GM12878 (cell line): Measurements from ENCODE around the gene CAMK2A. TPM values are rescaled to one million over a fixed set of nuclear protein-coding genes. Genes with fewer than 3 reads are reported as not detected.

ENCODE experiments used
- ATAC-seq: fragments of 200-7000 bp; cut with Tn5 transposase; 3 replicates; pipeline ENCODE4 v1.9.1; 2020; ENCODE audit warnings: mild to moderate bottlenecking, moderate library complexity
- BruUV-seq: library from RNA; stranded (reverse); fragments of 400-500 nt; replicated peaks from 2 replicates; lab custom pipeline; 2021; lab: Mats Ljungman, UMichigan
- CTCF ChIA-PET: fragments of 300-600 bp; sonication (Branson Sonifier 250); formaldehyde crosslinking; extraction: SDS; loops from one replicate; lab custom pipeline; 2021; ENCODE audit warnings: inconsistent platforms; lab: Yijun Ruan, JAX
- POLR2A ChIA-PET: fragments of 350-600 bp; formaldehyde crosslinking; extraction: SDS; loops from one replicate; lab custom pipeline; 2021; ENCODE audit warnings: inconsistent platforms; lab: Charles Lee
- RAD21 ChIA-PET: fragments of 300-600 bp; sonication (Branson Sonifier 250); formaldehyde crosslinking; loops from one replicate; lab custom pipeline; 2023; ENCODE audit warnings: antibody characterized with exemption; ENCODE audit not compliant: unreplicated experiment; lab: Charles Lee
- SMC1A ChIA-PET: fragments of 300-600 bp; sonication (Branson Sonifier 250); formaldehyde crosslinking; loops from one replicate; lab custom pipeline; 2023; ENCODE audit not compliant: unreplicated experiment, uncharacterized antibody; lab: Charles Lee
- DNase-seq: peaks from one replicate; pipeline ENCODE4 v3.0.0-alpha.2; 2011; ENCODE audit warnings: low read depth, low spot score
- FAIRE-seq: peaks from 3 replicates; lab custom pipeline; 2011; peaks lifted over from hg19 to GRCh38; lab: Jason Lieb, UNC
- H2AFZ ChIP-seq: 2 replicates; pipeline ENCODE4 v1.6.0; 2011; ENCODE audit warnings: low read depth, low read length, control low read depth; ENCODE audit not compliant: control insufficient read depth
- H3K27ac ChIP-seq: 2 replicates; pipeline ENCODE4 v1.5.1; 2011; ENCODE audit warnings: control low read depth; ENCODE audit not compliant: control insufficient read depth, insufficient read depth
- H3K27me3 ChIP-seq, 2 experiments: replicated peaks in 1 of 2; 2 replicates each; pipeline versions ENCODE4 v1.6.0 to v1.6.1; 2011; ENCODE audit warnings: low read length in 1 of 2; ENCODE audit not compliant: control insufficient read depth in 2 of 2, insufficient read depth in 2 of 2
- H3K36me3 ChIP-seq, 2 experiments: 2 replicates each; pipeline ENCODE4 v1.5.1; 2011; ENCODE audit warnings: low read length in 1 of 2; ENCODE audit not compliant: control insufficient read depth in 2 of 2, insufficient read depth in 2 of 2
- H3K4me1 ChIP-seq: 2 replicates; pipeline ENCODE4 v1.6.1; 2011; ENCODE audit warnings: mild to moderate bottlenecking, low read length, moderate library complexity, mixed read lengths; ENCODE audit not compliant: control insufficient read depth, insufficient read depth
- H3K4me2 ChIP-seq: 2 replicates; pipeline ENCODE4 v1.6.0; 2011; ENCODE audit warnings: control low read depth; ENCODE audit not compliant: control insufficient read depth, insufficient read depth
- H3K4me3 ChIP-seq: fragments of 200-600 bp; sonication (generic); 2 replicates; pipeline ENCODE4 v1.5.1; 2016
- H3K79me2 ChIP-seq: 2 replicates; pipeline ENCODE4 v1.6.0; 2011; ENCODE audit warnings: low read length; ENCODE audit not compliant: control insufficient read depth, insufficient read depth
- H3K9ac ChIP-seq: 2 replicates; pipeline ENCODE4 v1.8.0; 2011; ENCODE audit warnings: low read length, control low read depth, mixed read lengths; ENCODE audit not compliant: control insufficient read depth, insufficient read depth
- H3K9me3 ChIP-seq: replicated peaks from 3 replicates; pipeline ENCODE4 v1.5.1; 2011; ENCODE audit warnings: mild to moderate bottlenecking, low read length; ENCODE audit not compliant: control insufficient read depth, insufficient read depth
- H4K20me1 ChIP-seq: 2 replicates; pipeline ENCODE4 v1.6.0; 2011; ENCODE audit not compliant: control insufficient read depth, insufficient read depth
- CBX5 ChIP-seq: sonication (generic); IDR thresholded peaks from 2 replicates; pipeline ENCODE4 v1.6.1; 2016; ENCODE audit warnings: low read depth, moderate library complexity, mild to moderate bottlenecking, inconsistent platforms
- CHD4 ChIP-seq: fragments of 200-600 bp; sonication (generic); IDR thresholded peaks from 2 replicates; pipeline ENCODE4 v1.6.1; 2016; ENCODE audit warnings: mild to moderate bottlenecking
- IRF4 ChIP-seq: IDR thresholded peaks from 2 replicates; pipeline ENCODE4 v1.6.1; 2011; ENCODE audit warnings: low read depth, low read length
- KAT2A ChIP-seq: conservative IDR thresholded peaks from 2 replicates; pipeline ENCODE4 v1.6.1; 2011; ENCODE audit warnings: low read depth, low read length; ENCODE audit not compliant: control insufficient read depth
- NR2C1 ChIP-seq: fragments of 450-650 bp; IDR thresholded peaks from 2 replicates; pipeline ENCODE4 v1.6.1; 2017; ENCODE audit warnings: antibody characterized with exemption, mild to moderate bottlenecking, moderate library complexity
- RAD21 ChIP-seq: IDR thresholded peaks from 2 replicates; pipeline ENCODE4 v1.6.1; 2011; ENCODE audit warnings: mild to moderate bottlenecking, low read depth, low read length, moderate library complexity; ENCODE audit not compliant: insufficient read depth
- SRF ChIP-seq, 2 experiments: IDR thresholded peaks; 2 replicates each; pipeline ENCODE4 v1.6.1; 2011; ENCODE audit warnings: low read depth in 2 of 2, low read length in 2 of 2, mild to moderate bottlenecking in 1 of 2, moderate library complexity in 1 of 2
- WGBS: methylation state at CpG from one replicate; pipeline ENCODE4 v1.1.6; 2016; ENCODE audit warnings: low lambda C conversion rate; ENCODE audit not compliant: insufficient replicate concordance, insufficient coverage; ENCODE audit errors: missing lambda C conversion rate; 5-methylcytosine and 5-hydroxymethylcytosine counted together
- in situ Hi-C: fragments of 300-500 bp; cut with MboI; formaldehyde crosslinking; loops from 9 replicates; pipeline ENCODE4 v1.14.3; 2018; ENCODE audit warnings: mixed read lengths
- intact Hi-C: fragments of 100-400 bp; cut with micrococcal nuclease; formaldehyde crosslinking; loops from one replicate; pipeline ENCODE4 v1.14.2; 2022; ENCODE audit not compliant: unreplicated experiment
- polyA plus RNA-seq, 11 experiments: library from polyadenylated mRNA; depleted of rRNA in 4 of 11; unstranded in 6 of 11; stranded (reverse) in 5 of 11; fragments of >200 nt; fragmentation: Nextera tagmentation in 4 of 11; fragmentation: Illumina TruSeq in 1 of 11; extraction: Ambion mirVana in 4 of 11; extraction: Trizol in 1 of 11; gene quantifications; 1 replicate in 1 of 11; 2 replicates in 10 of 11; pipeline versions ENCODE4 v1.2.1 to v1.2.3, GENCODE V29; 2011 to 2016; ENCODE audit warnings: inconsistent platforms in 2 of 11, missing spikeins in 2 of 11, low read depth in 1 of 11
- total RNA-seq, 4 experiments: library from RNA; depleted of rRNA in 3 of 4; stranded (reverse); fragments of >200 nt in 3 of 4; fragmentation: Illumina TruSeq in 1 of 4; extraction: Trizol in 1 of 4; gene quantifications; 2 replicates each; pipeline versions ENCODE4 v1.2.1 to v1.2.3, GENCODE V29; 2013 to 2021
- TF ChIP-seq, protein P1 (sequence below): fragments of 450-650 bp; IDR thresholded peaks from 2 replicates; pipeline ENCODE4 v1.6.1; 2017; ENCODE audit warnings: mild to moderate bottlenecking
- TF ChIP-seq, protein P2 (sequence below): fragments of 450-650 bp; IDR thresholded peaks from 2 replicates; pipeline ENCODE4 v1.6.1; 2016; ENCODE audit warnings: mild to moderate bottlenecking
- TF ChIP-seq, protein P3 (sequence below): IDR thresholded peaks from 2 replicates; pipeline ENCODE4 v1.6.1; 2012; ENCODE audit warnings: low read depth, low read length, improper control_type of control experiment
- TF ChIP-seq, protein P4 (sequence below): fragments of 450-650 bp; IDR thresholded peaks from 2 replicates; pipeline ENCODE4 v1.6.1; 2017; ENCODE audit warnings: mild to moderate bottlenecking, low read depth, inconsistent platforms; ENCODE audit not compliant: poor library complexity, severe bottlenecking
- TF ChIP-seq, protein P5 (sequence below): IDR thresholded peaks from 2 replicates; pipeline ENCODE4 v1.6.1; 2011; ENCODE audit warnings: borderline replicate concordance, low read depth, mild to moderate bottlenecking, moderate library complexity, low read length; ENCODE audit not compliant: insufficient read depth, poor library complexity, severe bottlenecking

The CAMK2A gene
- total and polyA plus RNA-seq, 10 of the 15 experiments (the other 5 are each of a cell fraction or from before 2014, with no cell fraction given), result 0.11 TPM; not detected in 9

DNA sequence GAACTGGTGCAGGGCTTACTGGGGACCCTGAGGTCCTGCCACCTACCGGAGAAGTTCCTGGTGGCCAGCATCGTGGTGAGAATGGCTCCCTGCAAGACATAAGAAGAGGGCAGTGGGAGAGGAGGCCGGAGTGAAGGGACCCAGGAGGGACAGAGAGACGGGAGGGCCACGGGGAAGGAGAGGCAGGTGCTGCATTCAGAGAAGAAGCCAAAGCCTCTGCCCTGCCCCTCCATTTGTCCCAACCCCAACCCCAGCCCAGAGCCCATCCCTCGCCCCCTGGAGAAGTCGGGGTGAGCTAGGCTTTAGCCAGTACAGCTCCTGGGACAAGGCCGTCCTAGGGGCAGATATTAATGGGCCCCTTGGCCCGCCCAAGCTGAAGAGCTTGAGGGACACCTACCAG lies 41.8 kb downstream of the CAMK2A start (continued):
- TF ChIP-seq, protein P1, sequence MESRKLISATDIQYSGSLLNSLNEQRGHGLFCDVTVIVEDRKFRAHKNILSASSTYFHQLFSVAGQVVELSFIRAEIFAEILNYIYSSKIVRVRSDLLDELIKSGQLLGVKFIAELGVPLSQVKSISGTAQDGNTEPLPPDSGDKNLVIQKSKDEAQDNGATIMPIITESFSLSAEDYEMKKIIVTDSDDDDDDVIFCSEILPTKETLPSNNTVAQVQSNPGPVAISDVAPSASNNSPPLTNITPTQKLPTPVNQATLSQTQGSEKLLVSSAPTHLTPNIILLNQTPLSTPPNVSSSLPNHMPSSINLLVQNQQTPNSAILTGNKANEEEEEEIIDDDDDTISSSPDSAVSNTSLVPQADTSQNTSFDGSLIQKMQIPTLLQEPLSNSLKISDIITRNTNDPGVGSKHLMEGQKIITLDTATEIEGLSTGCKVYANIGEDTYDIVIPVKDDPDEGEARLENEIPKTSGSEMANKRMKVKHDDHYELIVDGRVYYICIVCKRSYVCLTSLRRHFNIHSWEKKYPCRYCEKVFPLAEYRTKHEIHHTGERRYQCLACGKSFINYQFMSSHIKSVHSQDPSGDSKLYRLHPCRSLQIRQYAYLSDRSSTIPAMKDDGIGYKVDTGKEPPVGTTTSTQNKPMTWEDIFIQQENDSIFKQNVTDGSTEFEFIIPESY, result no peak
- TF ChIP-seq, protein P2, sequence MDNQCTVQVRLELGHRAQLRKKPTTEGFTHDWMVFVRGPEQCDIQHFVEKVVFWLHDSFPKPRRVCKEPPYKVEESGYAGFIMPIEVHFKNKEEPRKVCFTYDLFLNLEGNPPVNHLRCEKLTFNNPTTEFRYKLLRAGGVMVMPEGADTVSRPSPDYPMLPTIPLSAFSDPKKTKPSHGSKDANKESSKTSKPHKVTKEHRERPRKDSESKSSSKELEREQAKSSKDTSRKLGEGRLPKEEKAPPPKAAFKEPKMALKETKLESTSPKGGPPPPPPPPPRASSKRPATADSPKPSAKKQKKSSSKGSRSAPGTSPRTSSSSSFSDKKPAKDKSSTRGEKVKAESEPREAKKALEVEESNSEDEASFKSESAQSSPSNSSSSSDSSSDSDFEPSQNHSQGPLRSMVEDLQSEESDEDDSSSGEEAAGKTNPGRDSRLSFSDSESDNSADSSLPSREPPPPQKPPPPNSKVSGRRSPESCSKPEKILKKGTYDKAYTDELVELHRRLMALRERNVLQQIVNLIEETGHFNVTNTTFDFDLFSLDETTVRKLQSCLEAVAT, result no peak
- TF ChIP-seq NR2C1 (no peak), IRF4 (no peak), RAD21 (no peak)

DNA sequence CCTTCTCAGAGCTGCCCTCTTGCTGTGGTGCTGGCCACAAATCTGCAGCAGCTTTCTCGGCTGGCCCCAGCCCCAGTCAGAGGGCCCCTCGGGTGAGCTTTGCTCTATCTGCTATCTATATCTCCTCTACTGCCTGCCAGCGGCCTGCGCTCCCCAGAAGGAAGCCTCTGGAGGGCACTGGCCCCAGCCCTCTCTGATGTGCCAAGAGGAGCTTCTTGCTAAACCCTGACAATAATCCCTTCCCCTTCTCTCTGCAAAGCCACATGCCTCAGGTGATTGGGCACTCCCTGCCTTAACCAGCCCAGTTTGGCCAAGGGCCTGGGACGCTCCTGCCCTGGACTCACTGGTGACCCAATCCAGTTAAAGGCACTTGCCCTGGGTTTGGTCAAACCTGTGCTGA lies 42.7 kb downstream of the CAMK2A start:
- ChIA-PET SMC1A (interaction anchor here (1.0 kb wide), 1 partner anchor 28 kb away, joined by 4 read pairs; no protein-coding TSS in a partner anchor), POLR2A (no interaction called here), CTCF (interaction anchor here (0.6 to 1.0 kb wide), 2 partner anchors 30 to 119 kb away, joined by 3 read pairs; no protein-coding TSS in a partner anchor), RAD21 (interaction anchor here (0.6 kb wide), 1 partner anchor 429 kb away, joined by 4 read pairs; no protein-coding TSS in a partner anchor)
- no TSS peak for BruUV-seq
- Histone ChIP-seq H4K20me1 (no peaks in the 10 kb centered on the region), H2AFZ (no peak overlapping the region), H3K4me2 (no peak overlapping the region), H3K9me3 (no peaks in the 10 kb centered on the region), H3K79me2 (no peaks in the 10 kb centered on the region), H3K27me3 (peaks cover 0 to 1% of the 10 kb centered on the region in 2 experiments; a peak in 2 of 4 replicates), H3K4me3 (no peak overlapping the region), H3K36me3 (no peaks in the 10 kb centered on the region), H3K4me1 (no peaks in the 10 kb centered on the region), H3K9ac (no peak overlapping the region), H3K27ac (no peak overlapping the region)
- DNase-seq (no peak), FAIRE-seq (no peak), ATAC-seq (no peak)
- in situ Hi-C loops (no loop called here), intact Hi-C loops (no loop called here)
- 38% methylated on average over 5 of the region's 5 CpGs for WGBS
- TF ChIP-seq CBX5, result no peak
- no peak for TF ChIP-seq RAD21
- TF ChIP-seq, protein P3, sequence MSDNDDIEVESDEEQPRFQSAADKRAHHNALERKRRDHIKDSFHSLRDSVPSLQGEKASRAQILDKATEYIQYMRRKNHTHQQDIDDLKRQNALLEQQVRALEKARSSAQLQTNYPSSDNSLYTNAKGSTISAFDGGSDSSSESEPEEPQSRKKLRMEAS, result no peak
- TF ChIP-seq, protein P2, result no peak
- no peak for TF ChIP-seq CHD4
- TF ChIP-seq, protein P4, sequence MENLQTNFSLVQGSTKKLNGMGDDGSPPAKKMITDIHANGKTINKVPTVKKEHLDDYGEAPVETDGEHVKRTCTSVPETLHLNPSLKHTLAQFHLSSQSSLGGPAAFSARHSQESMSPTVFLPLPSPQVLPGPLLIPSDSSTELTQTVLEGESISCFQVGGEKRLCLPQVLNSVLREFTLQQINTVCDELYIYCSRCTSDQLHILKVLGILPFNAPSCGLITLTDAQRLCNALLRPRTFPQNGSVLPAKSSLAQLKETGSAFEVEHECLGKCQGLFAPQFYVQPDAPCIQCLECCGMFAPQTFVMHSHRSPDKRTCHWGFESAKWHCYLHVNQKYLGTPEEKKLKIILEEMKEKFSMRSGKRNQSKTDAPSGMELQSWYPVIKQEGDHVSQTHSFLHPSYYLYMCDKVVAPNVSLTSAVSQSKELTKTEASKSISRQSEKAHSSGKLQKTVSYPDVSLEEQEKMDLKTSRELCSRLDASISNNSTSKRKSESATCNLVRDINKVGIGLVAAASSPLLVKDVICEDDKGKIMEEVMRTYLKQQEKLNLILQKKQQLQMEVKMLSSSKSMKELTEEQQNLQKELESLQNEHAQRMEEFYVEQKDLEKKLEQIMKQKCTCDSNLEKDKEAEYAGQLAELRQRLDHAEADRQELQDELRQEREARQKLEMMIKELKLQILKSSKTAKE, result no peak
- TF ChIP-seq SRF (IDR thresholded peaks at IDR 0.05; ENCODE audit: low read depth in 2 of 2, low read length in 2 of 2), result no peak
- no peak for TF ChIP-seq KAT2A
- TF ChIP-seq, protein P5, sequence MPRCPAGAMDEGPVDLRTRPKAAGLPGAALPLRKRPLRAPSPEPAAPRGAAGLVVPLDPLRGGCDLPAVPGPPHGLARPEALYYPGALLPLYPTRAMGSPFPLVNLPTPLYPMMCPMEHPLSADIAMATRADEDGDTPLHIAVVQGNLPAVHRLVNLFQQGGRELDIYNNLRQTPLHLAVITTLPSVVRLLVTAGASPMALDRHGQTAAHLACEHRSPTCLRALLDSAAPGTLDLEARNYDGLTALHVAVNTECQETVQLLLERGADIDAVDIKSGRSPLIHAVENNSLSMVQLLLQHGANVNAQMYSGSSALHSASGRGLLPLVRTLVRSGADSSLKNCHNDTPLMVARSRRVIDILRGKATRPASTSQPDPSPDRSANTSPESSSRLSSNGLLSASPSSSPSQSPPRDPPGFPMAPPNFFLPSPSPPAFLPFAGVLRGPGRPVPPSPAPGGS, result no peak
